Endothelial cell of umbilical vein (primary cell): ENCODE data around the gene PRKCSH. TPM values are rescaled to one million over a fixed set of nuclear protein-coding genes. Genes with fewer than 3 reads are reported as not detected.

ENCODE experiments used
- BruUV-seq: library from RNA; stranded (reverse); fragments of 400-500 nt; replicated peaks from 2 replicates; lab custom pipeline; 2021; lab: Mats Ljungman, UMichigan
- CTCF ChIA-PET: fragments of 300-600, 350-600 bp; sonication (Branson Sonifier 250); formaldehyde crosslinking; loops from one replicate; lab custom pipeline; 2021; ENCODE audit warnings: antibody characterized with exemption, inconsistent platforms; lab: Charles Lee
- POLR2A ChIA-PET: fragments of 300-600, 350-600 bp; sonication (Branson Sonifier 250); formaldehyde crosslinking; loops from one replicate; lab custom pipeline; 2021; ENCODE audit warnings: antibody characterized with exemption, inconsistent platforms; lab: Charles Lee
- DNase-seq: peaks from one replicate; pipeline ENCODE4 v3.0.0-alpha.2; 2011; ENCODE audit warnings: low read depth, low spot score
- FAIRE-seq: peaks from 2 replicates; lab custom pipeline; 2011; peaks lifted over from hg19 to GRCh38; lab: Jason Lieb, UNC
- H2AFZ ChIP-seq: 2 replicates; pipeline ENCODE4 v1.6.0; 2012; ENCODE audit warnings: low read depth, low read length, control low read depth, inconsistent platforms
- H3K27ac ChIP-seq: 2 replicates; pipeline ENCODE4 v1.5.1; 2011; ENCODE audit warnings: low read depth, mild to moderate bottlenecking, control low read depth, low read length, moderate library complexity; ENCODE audit not compliant: insufficient read depth
- H3K27me3 ChIP-seq, 2 experiments: 2 replicates each; pipeline versions ENCODE4 v1.6.0 to v1.6.1; 2011; ENCODE audit warnings: low read length in 2 of 2, mixed read lengths in 1 of 2; ENCODE audit not compliant: control insufficient read depth in 2 of 2, insufficient read depth in 2 of 2
- H3K36me3 ChIP-seq, 2 experiments: 2 replicates in 1 of 2; 3 replicates in 1 of 2; pipeline ENCODE4 v1.5.1; 2011; ENCODE audit warnings: low read length in 2 of 2, mild to moderate bottlenecking in 1 of 2, moderate library complexity in 1 of 2; ENCODE audit not compliant: control insufficient read depth in 2 of 2, insufficient read depth in 2 of 2; ENCODE audit errors: extremely low read depth in 1 of 2
- H3K4me1 ChIP-seq: 3 replicates; pipeline ENCODE4 v1.5.1; 2011; ENCODE audit warnings: mild to moderate bottlenecking, low read length; ENCODE audit not compliant: control insufficient read depth, insufficient read depth; ENCODE audit errors: extremely low read depth
- H3K4me2 ChIP-seq: 2 replicates; pipeline ENCODE4 v1.6.1; 2011; ENCODE audit warnings: low read length, control low read depth, mixed read lengths; ENCODE audit not compliant: insufficient read depth
- H3K4me3 ChIP-seq, 3 experiments: fragments of 200-600 bp in 1 of 3; sonication (generic), shearing (Covaris generic) in 1 of 3; replicated peaks in 1 of 3; 2 replicates each; pipeline ENCODE4 v1.5.1; 2011 to 2016; ENCODE audit warnings: control low read depth in 3 of 3, low read length in 3 of 3, mild to moderate bottlenecking in 2 of 3, inconsistent platforms in 1 of 3, low read depth in 1 of 3, moderate library complexity in 1 of 3; ENCODE audit not compliant: insufficient read depth in 1 of 3
- H3K79me2 ChIP-seq: 2 replicates; pipeline ENCODE4 v1.6.0; 2012; ENCODE audit warnings: low read length, inconsistent platforms; ENCODE audit not compliant: control insufficient read depth, insufficient read depth
- H3K9ac ChIP-seq: replicated peaks from 2 replicates; pipeline ENCODE3; 2011; ENCODE audit warnings: low read length, control low read depth; ENCODE audit not compliant: insufficient read depth; ENCODE audit errors: extremely low read depth
- H3K9me1 ChIP-seq: replicated peaks from 3 replicates; pipeline ENCODE4 v1.6.0; 2011; ENCODE audit warnings: mild to moderate bottlenecking, low read length; ENCODE audit not compliant: control insufficient read depth, insufficient read depth; ENCODE audit errors: extremely low read depth
- H3K9me3 ChIP-seq: replicated peaks from 2 replicates; pipeline ENCODE4 v1.5.1; 2012; ENCODE audit warnings: low read length, inconsistent platforms; ENCODE audit not compliant: control insufficient read depth, insufficient read depth
- H4K20me1 ChIP-seq: replicated peaks from 2 replicates; pipeline ENCODE3; 2011; ENCODE audit warnings: mild to moderate bottlenecking, low read length; ENCODE audit not compliant: control insufficient read depth, insufficient read depth; ENCODE audit errors: extremely low read depth
- CTCF ChIP-seq, 2 donors: IDR thresholded peaks; 1 replicate in 1 of 2; 2 replicates in 1 of 2; pipeline ENCODE4 v1.5.1; 2011; ENCODE audit warnings: low read length in 2 of 2, mild to moderate bottlenecking in 2 of 2, moderate library complexity in 2 of 2, control low read depth in 1 of 2, inconsistent platforms in 1 of 2, low read depth in 1 of 2; ENCODE audit not compliant: insufficient read depth in 1 of 2; ENCODE audit errors: extremely low read depth in 1 of 2
- EZH2 ChIP-seq: IDR thresholded peaks from 2 replicates; pipeline ENCODE4 v1.6.1; 2012; ENCODE audit warnings: borderline replicate concordance, low read depth, mild to moderate bottlenecking, moderate library complexity, low read length, inconsistent platforms; ENCODE audit not compliant: severe bottlenecking
- FOS ChIP-seq: IDR thresholded peaks from 2 replicates; pipeline ENCODE4 v1.6.1; 2011; ENCODE audit warnings: mild to moderate bottlenecking, low read length, moderate library complexity, borderline replicate concordance; ENCODE audit not compliant: insufficient read depth
- GATA2 ChIP-seq: IDR thresholded peaks from 2 replicates; pipeline ENCODE4 v1.7.0; 2011; ENCODE audit warnings: low read depth, mild to moderate bottlenecking, moderate library complexity, mixed read lengths, low read length; ENCODE audit not compliant: insufficient read length, insufficient read depth
- JUN ChIP-seq: IDR thresholded peaks from 2 replicates; pipeline ENCODE4 v1.6.1; 2011; ENCODE audit warnings: borderline replicate concordance, low read depth; ENCODE audit not compliant: insufficient read length, insufficient read depth
- MAX ChIP-seq: IDR thresholded peaks from 2 replicates; pipeline ENCODE4 v1.6.1; 2011; ENCODE audit not compliant: insufficient read depth, insufficient read length
- MYC ChIP-seq: IDR thresholded peaks from one replicate; pipeline ENCODE4 v1.6.1; 2011; ENCODE audit warnings: mild to moderate bottlenecking, low read depth, low read length
- POLR2A ChIP-seq: IDR thresholded peaks from 2 replicates; pipeline ENCODE4 v1.6.1; 2012; ENCODE audit warnings: low read depth, mild to moderate bottlenecking, control low read depth, low read length
- POLR2AphosphoS5 ChIP-seq: IDR thresholded peaks from 2 replicates; pipeline ENCODE4 v1.6.1; 2012; ENCODE audit warnings: low read depth, mild to moderate bottlenecking, control low read depth, low read length, moderate library complexity; ENCODE audit not compliant: insufficient read depth
- dilution Hi-C: fragments of 300-500 bp; cut with MboI; formaldehyde crosslinking; loops from one replicate; pipeline ENCODE4 v1.15.0; 2019; ENCODE audit warnings: low sequenced_read_pairs; ENCODE audit not compliant: extremely low pct_ligation_motif_present
- intact Hi-C: fragments of 100-400 bp; cut with micrococcal nuclease; formaldehyde crosslinking; loops from one replicate; pipeline ENCODE4 v1.10.0; 2022
- polyA plus RNA-seq, 4 experiments: library from polyadenylated mRNA; depleted of rRNA in 3 of 4; stranded (reverse) in 3 of 4; unstranded in 1 of 4; fragments of >200 nt; gene quantifications; 2 replicates each; pipeline versions ENCODE4 v1.2.1 to v1.2.3, GENCODE V29; 2011 to 2012; ENCODE audit warnings: missing spikeins in 1 of 4
- total RNA-seq: library from RNA; stranded (reverse); gene quantifications from 2 replicates; pipeline ENCODE4 v1.2.3, GENCODE V29; 2021

Gene PRKCSH
- total and polyA plus RNA-seq, 2 donors (not counting 3 experiments of a cell fraction or from before 2014, with no cell fraction given): 215 to 425 TPM

GRCh38 chr19:11390933-11391680, 44.3 kb upstream of the PRKCSH start:
- no peak overlapping the region for H3K4me2 ChIP-seq
- CTCF ChIA-PET: interaction anchor here (1.0 to 2.2 kb wide), 3 partner anchors 8 to 44 kb away, joined by 3 to 11 read pairs (median 4); partner anchors contain the start of gene PRKCSH
- no peak overlapping the region for H2AFZ ChIP-seq
- no peak overlapping the region for H3K27ac ChIP-seq
- no peaks in the 10 kb centered on the region for H3K36me3 ChIP-seq
- no peaks in the 10 kb centered on the region for H3K27me3 ChIP-seq
- FAIRE-seq (no peak), DNase-seq (no peak)
- H3K9ac ChIP-seq: no peak overlapping the region
- POLR2A ChIA-PET: no interaction called here
- intact Hi-C loops (no loop called here), dilution Hi-C loops (no loop called here)
- TF ChIP-seq FOS (no peak), POLR2A (no peak), GATA2 (no peak), CTCF (IDR thresholded peaks at IDR 0.05; ENCODE audit: extremely low read depth in 1 of 2, insufficient read depth in 1 of 2, low read depth in 1 of 2, low read length in 2 of 2) (no peak), MYC (no peak), EZH2 (no peak), POLR2AphosphoS5 (no peak), JUN (no peak), MAX (no peak)
- H4K20me1 ChIP-seq: no peaks in the 10 kb centered on the region
- no peak overlapping the region for H3K4me3 ChIP-seq
- no peaks in the 10 kb centered on the region for H3K79me2 ChIP-seq
- H3K9me3 ChIP-seq: no peaks in the 10 kb centered on the region
- no peaks in the 10 kb centered on the region for H3K4me1 ChIP-seq
- no peaks in the 10 kb centered on the region for H3K9me1 ChIP-seq
- BruUV-seq: no TSS peak
